ENCODE data around the gene STXBP3. TPM values are rescaled to one million over a fixed set of nuclear protein-coding genes. Genes with fewer than 3 reads are reported as not detected.
"Not testable (repeated sequence)": the region's sequence is repeated elsewhere in the genome, so short reads cannot be mapped to it uniquely, and the experiment has no call there.

The STXBP3 gene
- total RNA-seq, 1 donor from 2014 or later, result 30.3 TPM

GRCh38 chr1:108728327-108728923 lies 18.0 kb upstream of the STXBP3 start:
- no peak for DNase-seq (ENCODE audit: low spot score)
- intact Hi-C loops (cut with DNase I), result no loop called here

DNA sequence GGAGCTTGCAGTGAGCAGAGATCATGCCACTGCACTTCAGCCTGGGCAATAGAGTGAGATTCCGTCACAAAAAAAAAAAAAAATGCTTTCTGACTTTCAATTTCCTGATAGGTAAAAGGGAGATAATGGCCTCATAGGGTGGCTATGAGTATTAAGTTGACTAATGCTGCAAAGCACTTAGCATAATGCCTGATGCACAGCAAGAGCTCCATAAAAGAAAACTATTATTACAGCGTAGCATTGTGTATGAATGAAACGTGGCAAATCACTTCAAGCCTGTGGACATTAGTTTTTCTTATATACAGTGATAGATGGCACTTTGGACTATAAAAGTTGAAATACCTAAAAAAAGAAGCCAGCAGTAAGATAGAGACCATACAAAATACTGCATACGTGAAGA lies 17.0 kb upstream of the STXBP3 start:
- intact Hi-C loops (cut with DNase I), result no loop called here

DNA sequence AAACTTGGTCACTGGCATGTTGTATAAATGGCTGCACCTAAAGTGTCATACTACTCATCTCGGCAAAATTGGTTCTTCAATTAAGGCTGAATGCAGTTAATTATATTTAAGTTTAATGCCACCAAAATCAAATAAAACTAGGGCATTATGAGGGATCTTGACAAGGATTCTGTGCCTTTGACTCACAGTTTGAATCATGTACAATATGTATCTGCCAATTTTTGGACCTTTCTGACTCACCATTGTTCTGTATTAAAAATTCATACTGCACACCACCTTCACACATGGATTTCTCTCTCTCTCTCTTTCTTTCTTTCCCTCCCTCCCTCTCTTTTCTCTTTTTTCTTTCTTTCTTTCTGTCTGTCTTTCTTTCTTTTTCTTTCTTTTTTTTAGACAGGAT lies 14.1 kb upstream of the STXBP3 start:
- DNase-seq (ENCODE audit: low spot score), result no peak
- intact Hi-C loops (cut with DNase I), result no loop called here

More for the DNA sequence above, 17.0 kb upstream of the STXBP3 start:
- DNase-seq (ENCODE audit: low spot score), result no peak

DNA sequence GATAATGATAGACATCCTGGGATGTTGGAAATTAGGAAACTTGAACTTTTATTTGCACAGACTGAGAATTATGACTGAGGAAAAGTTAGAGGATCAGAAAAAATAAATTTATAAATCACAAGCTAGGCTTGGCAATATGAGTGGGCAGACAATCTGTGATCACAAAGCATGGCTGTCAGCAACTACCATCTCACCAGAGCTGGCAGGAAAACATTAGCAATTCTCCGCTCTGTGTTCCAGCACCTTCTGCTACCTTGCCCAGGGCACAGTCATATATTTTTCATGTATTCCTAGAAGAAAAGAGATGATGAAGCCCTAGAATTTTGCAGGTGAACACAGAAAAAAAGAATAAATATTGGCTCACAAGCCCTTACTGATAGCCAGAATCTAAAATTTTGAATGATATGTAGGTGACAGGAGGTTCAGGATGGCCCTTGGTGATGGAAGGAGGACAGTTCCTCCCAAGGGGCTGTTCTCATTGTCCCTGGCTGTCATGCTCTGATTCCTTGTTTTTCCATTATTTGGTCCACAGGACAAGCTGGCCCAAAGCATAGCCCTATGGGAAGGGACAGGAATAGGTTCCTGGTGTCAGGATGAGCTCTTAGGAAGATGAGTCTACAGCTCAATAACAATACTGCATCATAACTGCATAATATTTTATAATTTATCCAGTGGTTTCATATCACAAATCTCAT lies 12.2 kb upstream of the STXBP3 start:
- DNase-seq (ENCODE audit: low spot score), result no peak

DNA sequence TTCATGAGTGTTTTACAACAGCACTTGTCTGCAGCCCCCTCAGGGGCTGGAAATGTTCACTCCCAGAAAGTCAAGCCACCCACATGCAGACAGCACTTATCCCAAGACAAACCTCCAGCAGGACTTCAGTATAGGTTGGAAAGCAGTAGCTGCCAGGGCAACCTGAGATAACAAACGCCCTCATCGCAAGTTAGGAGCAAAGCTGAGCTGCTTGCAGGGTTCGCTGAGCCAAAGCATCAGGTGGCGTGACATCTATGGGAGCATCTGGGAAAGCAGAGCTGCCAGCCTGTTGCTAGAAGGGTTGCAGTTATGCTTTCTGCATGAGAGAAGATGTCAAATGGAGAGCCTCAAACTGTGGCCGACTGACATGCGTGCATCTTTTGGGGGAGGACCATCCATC lies 4.2 kb upstream of the STXBP3 start:
- intact Hi-C loops (cut with DNase I), result loop anchor here (10.0 kb wide), 1 partner anchor 153 kb away; no protein-coding TSS in a partner anchor
- DNase-seq (ENCODE audit: low spot score), result no peak

More for the DNA sequence above, 12.2 kb upstream of the STXBP3 start:
- intact Hi-C loops (cut with DNase I), result no loop called here

- no peak for DNase-seq (ENCODE audit: low spot score)
- intact Hi-C loops (cut with DNase I), result loop anchor here (5.0 to 10.0 kb wide), 2 partner anchors 54 to 149 kb away; partner anchors contain the start of gene PRPF38B
Observed at GRCh38 chr1:108745980-108746381, 493 bp upstream of the STXBP3 start.

GRCh38 chr1:108747171-108747850 lies 837 bp downstream of the STXBP3 start:
- intact Hi-C loops (cut with DNase I), result loop anchor here (5.0 to 10.0 kb wide), 2 partner anchors 55 to 147 kb away; partner anchors contain the start of gene PRPF38B
- peak; percentile 85 for DNase-seq (ENCODE audit: low spot score)

DNA sequence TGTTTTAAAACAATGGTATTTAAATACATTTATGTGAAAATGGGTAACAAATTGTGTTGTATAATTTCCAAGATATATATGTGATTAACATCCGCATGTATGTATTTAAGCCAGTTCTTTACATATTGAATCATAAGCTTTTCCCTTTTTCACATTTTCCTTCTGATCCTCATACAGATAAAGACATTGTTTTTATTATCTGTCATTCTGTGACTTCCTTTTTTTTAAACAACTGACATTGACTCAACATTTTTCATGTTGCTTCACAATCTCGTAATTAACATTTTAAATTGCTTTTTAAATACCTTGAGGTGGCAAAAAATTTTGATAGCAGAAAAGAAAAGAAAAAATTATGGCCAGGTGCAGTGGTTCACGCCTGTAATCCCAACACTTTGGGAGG lies 1.4 kb downstream of the STXBP3 start:
- intact Hi-C loops (cut with DNase I), result loop anchor here (5.0 to 10.0 kb wide), 2 partner anchors 56 to 147 kb away; partner anchors contain the start of gene PRPF38B
- DNase-seq (ENCODE audit: low spot score), result no peak

- no peak for DNase-seq (ENCODE audit: low spot score)
- intact Hi-C loops (cut with DNase I), result loop anchor here (5.0 to 10.0 kb wide), 2 partner anchors 57 to 146 kb away; partner anchors contain the start of gene PRPF38B
Observed at GRCh38 chr1:108749081-108749480, 2.6 kb downstream of the STXBP3 start.

DNA sequence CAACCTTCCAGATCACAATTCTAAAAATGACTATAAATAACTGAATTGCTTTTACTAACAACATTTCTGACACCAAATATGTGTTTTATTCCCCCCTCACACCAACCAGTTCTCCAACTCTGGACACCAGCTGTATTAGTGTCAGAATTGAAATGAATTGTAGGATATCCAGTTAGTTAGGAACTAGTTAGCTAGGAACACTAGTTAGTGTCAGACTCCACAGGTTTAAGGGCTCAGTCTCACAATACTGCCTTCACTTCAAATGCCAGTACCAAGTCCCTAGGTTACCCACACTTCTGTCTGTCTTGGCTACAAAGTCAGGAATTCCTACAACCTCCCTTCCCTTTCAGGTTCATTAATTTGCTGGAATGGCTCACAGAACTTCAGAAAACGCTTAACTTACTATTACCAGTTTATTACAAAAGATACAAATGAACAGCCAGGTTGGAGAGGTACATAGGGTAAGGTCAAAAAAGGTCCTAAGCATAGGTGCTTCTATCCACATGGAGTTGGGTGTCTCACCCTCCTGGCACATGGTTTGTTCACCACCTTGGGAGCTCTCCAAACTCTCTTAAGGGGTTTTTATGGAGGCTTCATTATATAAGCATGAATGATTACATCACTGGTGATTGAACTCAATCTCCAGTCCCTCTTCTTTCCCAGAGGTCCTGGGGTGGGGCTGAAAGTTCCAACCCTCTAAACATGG lies 4.2 kb downstream of the STXBP3 start:
- no peak for DNase-seq (ENCODE audit: low spot score)
- intact Hi-C loops (cut with DNase I), result no loop called here

DNA sequence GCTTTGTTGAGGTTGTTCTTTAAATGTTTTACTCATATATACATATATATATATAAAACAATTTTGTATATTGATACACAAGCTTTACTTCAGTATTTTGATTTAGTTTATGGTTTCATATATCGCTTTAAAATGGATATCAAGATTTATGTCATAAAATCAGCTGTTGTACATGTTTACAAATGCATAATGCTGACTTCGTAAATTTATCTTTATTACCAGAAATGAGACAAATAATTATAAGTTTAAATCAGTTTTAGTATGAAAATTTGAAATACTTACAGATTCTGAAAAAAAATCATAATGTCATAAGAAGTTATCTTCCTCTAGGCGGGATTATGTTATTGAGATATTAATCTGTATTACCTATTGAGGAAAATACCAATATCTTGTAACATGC lies 6.9 kb downstream of the STXBP3 start:
- intact Hi-C loops (cut with DNase I), result no loop called here
- no peak for DNase-seq (ENCODE audit: low spot score)

DNA sequence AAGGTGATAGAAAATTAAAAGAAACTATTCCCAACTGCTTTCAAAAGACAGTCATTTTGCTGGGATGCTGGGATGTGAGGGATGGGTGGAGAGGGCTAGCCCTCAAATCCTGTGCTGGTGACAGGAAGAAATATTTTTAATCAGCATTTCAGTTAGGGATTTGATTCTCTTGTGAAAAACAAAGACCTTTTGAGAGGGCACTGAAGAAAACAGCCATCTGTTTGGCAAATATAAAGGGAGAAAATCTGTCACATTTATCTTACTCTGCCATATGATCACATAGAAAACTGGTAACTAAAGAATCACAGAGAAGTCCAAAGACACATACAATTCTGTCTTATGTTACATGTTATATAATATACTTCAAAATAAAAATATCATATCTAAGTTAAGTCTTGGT lies 12.3 kb downstream of the STXBP3 start:
- no peak for DNase-seq (ENCODE audit: low spot score)
- intact Hi-C loops (cut with DNase I), result no loop called here

GRCh38 chr1:108767115-108767514 lies 20.6 kb downstream of the STXBP3 start:
- intact Hi-C loops (cut with DNase I), result no loop called here
- no peak for DNase-seq (ENCODE audit: low spot score)

DNA sequence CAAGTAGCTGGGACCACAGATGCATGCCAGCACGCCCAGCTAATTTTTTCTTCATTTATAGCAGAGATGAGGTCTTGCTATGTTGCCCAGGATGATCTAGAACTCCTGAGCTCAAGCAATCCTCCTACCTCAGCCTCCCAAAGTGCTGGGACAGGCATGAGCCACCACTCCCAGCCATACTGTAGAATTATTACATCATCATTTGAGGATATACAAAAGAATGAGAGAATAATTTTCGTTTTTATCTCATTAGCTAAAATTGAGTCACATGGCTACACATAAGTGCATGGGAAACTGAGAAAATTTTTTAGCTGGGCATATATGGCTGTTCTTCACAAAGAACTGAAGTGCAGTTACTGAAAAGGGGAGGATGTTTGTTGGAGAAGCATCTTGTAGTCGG lies 21.2 kb downstream of the STXBP3 start:
- intact Hi-C loops (cut with DNase I), result no loop called here

GRCh38 chr1:108777839-108778238 lies 31.4 kb downstream of the STXBP3 start:
- intact Hi-C loops (cut with DNase I), result no loop called here
- DNase-seq (ENCODE audit: low spot score), result no peak

More for the DNA sequence above, 21.2 kb downstream of the STXBP3 start:
- DNase-seq (ENCODE audit: low spot score), result no peak

- DNase-seq (ENCODE audit: low spot score), result no peak
- intact Hi-C loops (cut with DNase I), result no loop called here
Observed at GRCh38 chr1:108779455-108779854, 33.0 kb downstream of the STXBP3 start.

DNA sequence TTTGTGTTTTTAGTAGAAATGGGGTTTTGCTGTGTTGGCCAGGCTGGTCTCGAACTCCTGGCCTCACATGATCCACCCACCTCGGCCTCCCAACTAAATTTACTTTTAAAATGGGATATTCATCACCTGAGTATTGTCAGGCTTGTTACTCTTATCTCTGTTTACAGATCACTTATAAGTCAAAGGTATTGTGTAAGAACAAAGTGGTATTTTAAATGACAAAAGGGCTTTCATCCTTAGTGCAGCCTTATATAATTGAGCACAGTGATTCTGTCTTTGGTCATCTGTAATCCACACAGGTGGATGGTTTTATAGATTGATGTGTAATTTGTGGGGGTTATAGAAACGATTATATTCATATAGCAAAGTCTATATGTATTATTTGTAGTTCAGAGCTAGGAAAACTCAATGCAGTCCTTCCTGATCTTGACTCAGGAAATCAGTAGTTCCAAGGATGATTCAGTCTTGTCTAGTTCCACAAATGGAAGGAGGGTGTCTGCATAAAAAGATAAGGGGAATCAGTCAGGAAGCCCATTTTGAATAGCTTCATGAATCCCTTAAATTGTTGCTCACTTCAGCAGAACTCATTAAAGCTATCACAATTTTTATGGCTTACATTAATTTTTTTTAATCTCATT lies 34.6 kb downstream of the STXBP3 start:
- no peak for DNase-seq (ENCODE audit: low spot score)
- intact Hi-C loops (cut with DNase I), result no loop called here

DNA sequence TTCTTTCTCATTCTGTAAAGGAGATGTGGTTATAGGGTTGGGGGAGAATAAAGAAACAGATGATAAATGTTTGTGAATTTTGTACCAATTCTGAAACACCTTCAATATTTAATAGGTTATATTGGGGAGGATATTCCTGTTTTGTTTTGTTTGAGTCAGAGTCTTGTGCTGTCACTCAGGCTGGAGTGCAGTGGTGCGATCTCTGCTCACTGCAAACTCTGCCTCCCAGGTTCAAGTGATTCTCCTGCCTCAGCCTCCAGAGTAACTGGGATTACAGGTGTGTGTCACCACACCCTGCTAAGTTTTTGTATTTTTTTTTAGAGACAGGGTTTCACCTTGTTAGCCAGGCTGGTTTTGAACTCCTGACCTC lies 35.1 kb downstream of the STXBP3 start:
- intact Hi-C loops (cut with DNase I); DNase-seq (ENCODE audit: low spot score): not testable (repeated sequence)

DNA sequence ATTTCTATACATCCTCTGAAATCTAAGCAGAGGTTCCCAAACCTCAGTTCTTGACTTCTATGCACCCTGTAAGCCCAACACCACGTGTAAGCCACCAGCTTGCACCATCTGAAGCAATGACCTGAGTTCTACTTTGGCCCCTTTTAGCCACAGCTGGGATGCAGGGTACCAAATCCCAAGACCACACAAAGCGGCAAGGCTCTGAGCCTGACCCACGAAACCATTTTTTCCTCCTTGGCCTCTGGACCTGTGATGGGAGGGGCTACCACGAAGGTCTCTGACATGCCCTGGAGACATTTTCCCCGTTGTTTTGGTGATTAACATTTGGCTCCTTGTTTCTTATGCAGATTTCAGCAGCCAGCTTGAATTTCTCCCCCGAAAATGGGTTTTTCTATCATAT lies 38.8 kb downstream of the STXBP3 start:
- intact Hi-C loops (cut with DNase I), result no loop called here
- no peak for DNase-seq (ENCODE audit: low spot score)

Measured in cardiac septum (tissue), 1 donor.